Peyer's patch (tissue), 4 donors: ENCODE measurements around the gene UPK2.
A peak's percentile ranks its signal among the peaks of the same experiment; 100 is the strongest.

Experiments
- POLR2A ChIP-seq, 2 donors: fragments of 450-650 bp; IDR thresholded peaks; one replicate each; pipeline ENCODE4 v1.5.1; 2017; ENCODE audit warnings: antibody characterized with exemption in 2 of 2, mild to moderate bottlenecking in 2 of 2, moderate library complexity in 2 of 2
- TF ChIP-seq, protein P1 (sequence below), 6 experiments: fragments of 450-650 bp in 4 of 6; fragments of 200-600 bp in 2 of 6; sonication (generic) in 1 of 6; IDR thresholded peaks; one replicate each; pipeline ENCODE4 v1.5.1; 2017 to 2019; ENCODE audit warnings: antibody characterized with exemption in 6 of 6, mild to moderate bottlenecking in 3 of 6, moderate library complexity in 1 of 6

DNA sequence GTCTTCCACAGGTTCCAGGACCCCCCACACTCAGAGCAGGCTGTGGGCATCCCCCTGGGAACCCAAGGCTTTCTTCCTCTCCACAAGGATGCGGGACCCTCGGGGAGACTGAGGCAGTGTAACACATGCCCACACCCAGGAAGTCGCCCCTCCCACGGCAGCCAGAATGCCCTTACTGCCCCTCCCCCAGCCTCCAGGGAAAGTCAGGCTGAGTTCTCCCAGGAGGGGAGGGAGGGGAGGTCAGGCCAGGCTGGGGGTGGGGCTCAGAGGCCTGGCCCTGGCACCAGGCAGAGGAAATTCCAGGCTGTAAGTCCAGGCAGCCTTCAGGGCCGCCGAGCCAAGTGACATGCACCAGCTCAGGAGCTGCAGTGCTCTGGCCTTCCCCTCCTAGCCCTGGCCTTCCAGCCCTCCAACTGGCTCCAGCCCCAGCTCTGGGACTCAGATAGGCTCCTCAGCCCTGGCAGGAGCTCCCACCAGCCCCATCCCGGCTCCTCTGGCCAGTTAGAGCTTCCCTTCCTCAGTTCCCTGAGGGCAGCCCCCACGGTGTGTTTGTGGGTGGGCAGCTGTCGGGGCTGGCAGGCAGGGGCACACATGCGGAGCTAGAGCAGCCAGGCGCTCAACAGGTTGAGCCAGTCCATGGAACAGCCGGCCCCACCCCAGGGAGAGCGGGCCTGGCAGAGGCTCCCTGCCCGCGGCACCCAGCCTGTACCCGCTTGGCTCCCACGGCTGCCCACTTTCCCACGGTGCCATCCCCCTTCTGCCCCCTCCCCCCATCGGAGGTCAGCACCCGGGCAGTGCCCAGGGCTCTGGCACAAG, 34.0 kb upstream of the UPK2 start:
- TF ChIP-seq, protein P1, sequence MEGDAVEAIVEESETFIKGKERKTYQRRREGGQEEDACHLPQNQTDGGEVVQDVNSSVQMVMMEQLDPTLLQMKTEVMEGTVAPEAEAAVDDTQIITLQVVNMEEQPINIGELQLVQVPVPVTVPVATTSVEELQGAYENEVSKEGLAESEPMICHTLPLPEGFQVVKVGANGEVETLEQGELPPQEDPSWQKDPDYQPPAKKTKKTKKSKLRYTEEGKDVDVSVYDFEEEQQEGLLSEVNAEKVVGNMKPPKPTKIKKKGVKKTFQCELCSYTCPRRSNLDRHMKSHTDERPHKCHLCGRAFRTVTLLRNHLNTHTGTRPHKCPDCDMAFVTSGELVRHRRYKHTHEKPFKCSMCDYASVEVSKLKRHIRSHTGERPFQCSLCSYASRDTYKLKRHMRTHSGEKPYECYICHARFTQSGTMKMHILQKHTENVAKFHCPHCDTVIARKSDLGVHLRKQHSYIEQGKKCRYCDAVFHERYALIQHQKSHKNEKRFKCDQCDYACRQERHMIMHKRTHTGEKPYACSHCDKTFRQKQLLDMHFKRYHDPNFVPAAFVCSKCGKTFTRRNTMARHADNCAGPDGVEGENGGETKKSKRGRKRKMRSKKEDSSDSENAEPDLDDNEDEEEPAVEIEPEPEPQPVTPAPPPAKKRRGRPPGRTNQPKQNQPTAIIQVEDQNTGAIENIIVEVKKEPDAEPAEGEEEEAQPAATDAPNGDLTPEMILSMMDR (IDR thresholded peaks at IDR 0.05), result no peak
- TF ChIP-seq POLR2A (IDR thresholded peaks at IDR 0.05), result peak; percentile 69 to 84
